OCI-LY7 (cell line): ENCODE results near the gene GNB1L. TPM values are rescaled to one million over a fixed set of nuclear protein-coding genes. Genes with fewer than 3 reads are reported as not detected.

Experiments
- BruUV-seq: library from RNA; stranded (reverse); fragments of 400-500 nt; replicated peaks from 2 replicates; lab custom pipeline; 2021; lab: Mats Ljungman, UMichigan
- CTCF ChIA-PET: fragments of 300-600 bp; sonication (Branson Sonifier 250); formaldehyde crosslinking; loops from one replicate; lab custom pipeline; 2022; ENCODE audit warnings: antibody characterized with exemption; ENCODE audit not compliant: unreplicated experiment; lab: Charles Lee
- POLR2A ChIA-PET: fragments of 300-600 bp; sonication (Branson Sonifier 250); formaldehyde crosslinking; loops from one replicate; lab custom pipeline; 2022; ENCODE audit warnings: antibody characterized with exemption; lab: Charles Lee
- DNase-seq: peaks from one replicate; pipeline ENCODE4 v3.0.0-alpha.2; 2015; ENCODE audit warnings: low spot score
- H2AFZ ChIP-seq: fragments of 200-600 bp; sonication (generic), shearing (Covaris generic); 2 replicates; pipeline ENCODE4 v1.6.1; 2014; ENCODE audit warnings: mild to moderate bottlenecking, antibody characterized with exemption, low read length, moderate library complexity
- H3K27ac ChIP-seq: fragments of 200-600 bp; sonication (generic); 2 replicates; pipeline ENCODE4 v1.5.1; 2014; ENCODE audit warnings: mixed run types, low read depth, mild to moderate bottlenecking, moderate library complexity, low read length, inconsistent platforms; ENCODE audit not compliant: poor library complexity, severe bottlenecking
- H3K36me3 ChIP-seq: fragments of 200-600 bp; sonication (generic); 2 replicates; pipeline ENCODE4 v1.6.1; 2014; ENCODE audit warnings: mild to moderate bottlenecking, antibody characterized with exemption, low read length, moderate library complexity, mixed read lengths; ENCODE audit not compliant: insufficient read depth
- H3K4me1 ChIP-seq: fragments of 200-600 bp; sonication (generic); 2 replicates; pipeline ENCODE4 v1.5.1; 2014; ENCODE audit warnings: mild to moderate bottlenecking, low read length; ENCODE audit not compliant: insufficient read depth, poor library complexity, severe bottlenecking
- H3K4me2 ChIP-seq: fragments of 200-600 bp; sonication (generic); 2 replicates; pipeline ENCODE4 v1.6.1; 2014; ENCODE audit warnings: mild to moderate bottlenecking, low read length
- H3K4me3 ChIP-seq: fragments of 200-600 bp; sonication (generic); 2 replicates; pipeline ENCODE4 v1.5.1; 2014; ENCODE audit warnings: mild to moderate bottlenecking, low read depth, low read length; ENCODE audit not compliant: poor library complexity, severe bottlenecking
- H3K79me2 ChIP-seq: fragments of 200-600 bp; sonication (generic); 2 replicates; pipeline ENCODE4 v1.6.1; 2016; ENCODE audit warnings: low read depth, mild to moderate bottlenecking, low read length, moderate library complexity, mixed read lengths; ENCODE audit not compliant: insufficient read depth
- H3K9me2 ChIP-seq: fragments of 200-600 bp; sonication (generic); 2 replicates; pipeline ENCODE4 v1.6.1; 2016; ENCODE audit warnings: mild to moderate bottlenecking, low read length, mixed read lengths; ENCODE audit not compliant: insufficient read depth
- H3K9me3 ChIP-seq: fragments of 200-600 bp; sonication (generic); 2 replicates; pipeline ENCODE4 v1.6.1; 2014; ENCODE audit warnings: mild to moderate bottlenecking, mixed run types, low read length, mixed read lengths
- H4K20me1 ChIP-seq: fragments of 200-600 bp; sonication (generic); 2 replicates; pipeline ENCODE4 v1.6.1; 2014; ENCODE audit warnings: mild to moderate bottlenecking, antibody characterized with exemption, low read length, moderate library complexity, mixed read lengths; ENCODE audit not compliant: insufficient read depth
- EZH2phosphoT487 ChIP-seq: fragments of 200-600 bp; sonication (generic); IDR thresholded peaks from 2 replicates; pipeline ENCODE4 v1.6.1; 2018; ENCODE audit warnings: low read depth, borderline replicate concordance, mild to moderate bottlenecking, mixed run types, antibody characterized with exemption, low read length, moderate library complexity, mixed read lengths
- intact Hi-C: fragments of 100-400 bp; cut with micrococcal nuclease; formaldehyde crosslinking; loops from one replicate; pipeline ENCODE4 v1.10.0; 2022; ENCODE audit not compliant: unreplicated experiment
- total RNA-seq, 2 experiments: library from RNA; depleted of rRNA in 1 of 2; stranded (reverse); fragments of >200 nt in 1 of 2; shearing (Covaris generic) in 1 of 2; gene quantifications; 2 replicates each; pipeline ENCODE4 v1.2.3, GENCODE V29; 2014 to 2022
- TF ChIP-seq, protein P1 (sequence below): fragments of 200-600 bp; sonication (generic); conservative IDR thresholded peaks from 2 replicates; pipeline ENCODE4 v1.5.1; 2014; ENCODE audit warnings: mild to moderate bottlenecking, antibody characterized with exemption, low read length, moderate library complexity, mixed read lengths

GNB1L gene
- total RNA-seq, 2 experiments from 2014 or later, result 13.1 to 26.7 TPM

- Histone ChIP-seq H3K4me3 (no peak overlapping the region), H3K79me2 (no peaks in the 10 kb centered on the region), H3K9me3 (no peaks in the 10 kb centered on the region), H2AFZ (no peak overlapping the region), H3K4me1 (peaks cover 4% of the 10 kb centered on the region), H3K4me2 (no peak overlapping the region), H3K36me3 (no peaks in the 10 kb centered on the region), H3K27ac (no peak overlapping the region), H3K9me2 (no peaks in the 10 kb centered on the region), H4K20me1 (no peaks in the 10 kb centered on the region)
- intact Hi-C loops, result no loop called here
- TF ChIP-seq, protein P1, sequence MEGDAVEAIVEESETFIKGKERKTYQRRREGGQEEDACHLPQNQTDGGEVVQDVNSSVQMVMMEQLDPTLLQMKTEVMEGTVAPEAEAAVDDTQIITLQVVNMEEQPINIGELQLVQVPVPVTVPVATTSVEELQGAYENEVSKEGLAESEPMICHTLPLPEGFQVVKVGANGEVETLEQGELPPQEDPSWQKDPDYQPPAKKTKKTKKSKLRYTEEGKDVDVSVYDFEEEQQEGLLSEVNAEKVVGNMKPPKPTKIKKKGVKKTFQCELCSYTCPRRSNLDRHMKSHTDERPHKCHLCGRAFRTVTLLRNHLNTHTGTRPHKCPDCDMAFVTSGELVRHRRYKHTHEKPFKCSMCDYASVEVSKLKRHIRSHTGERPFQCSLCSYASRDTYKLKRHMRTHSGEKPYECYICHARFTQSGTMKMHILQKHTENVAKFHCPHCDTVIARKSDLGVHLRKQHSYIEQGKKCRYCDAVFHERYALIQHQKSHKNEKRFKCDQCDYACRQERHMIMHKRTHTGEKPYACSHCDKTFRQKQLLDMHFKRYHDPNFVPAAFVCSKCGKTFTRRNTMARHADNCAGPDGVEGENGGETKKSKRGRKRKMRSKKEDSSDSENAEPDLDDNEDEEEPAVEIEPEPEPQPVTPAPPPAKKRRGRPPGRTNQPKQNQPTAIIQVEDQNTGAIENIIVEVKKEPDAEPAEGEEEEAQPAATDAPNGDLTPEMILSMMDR, result no peak
- peak; percentile 90; the same call in 1 of the 2 replicates for TF ChIP-seq EZH2phosphoT487
- ChIA-PET POLR2A (no interaction called here), CTCF (no interaction called here)
- BruUV-seq, result no TSS peak
- DNase-seq, result no peak
Measured at GRCh38 chr22:19765477-19766239, 89.0 kb downstream of the GNB1L start.

DNA sequence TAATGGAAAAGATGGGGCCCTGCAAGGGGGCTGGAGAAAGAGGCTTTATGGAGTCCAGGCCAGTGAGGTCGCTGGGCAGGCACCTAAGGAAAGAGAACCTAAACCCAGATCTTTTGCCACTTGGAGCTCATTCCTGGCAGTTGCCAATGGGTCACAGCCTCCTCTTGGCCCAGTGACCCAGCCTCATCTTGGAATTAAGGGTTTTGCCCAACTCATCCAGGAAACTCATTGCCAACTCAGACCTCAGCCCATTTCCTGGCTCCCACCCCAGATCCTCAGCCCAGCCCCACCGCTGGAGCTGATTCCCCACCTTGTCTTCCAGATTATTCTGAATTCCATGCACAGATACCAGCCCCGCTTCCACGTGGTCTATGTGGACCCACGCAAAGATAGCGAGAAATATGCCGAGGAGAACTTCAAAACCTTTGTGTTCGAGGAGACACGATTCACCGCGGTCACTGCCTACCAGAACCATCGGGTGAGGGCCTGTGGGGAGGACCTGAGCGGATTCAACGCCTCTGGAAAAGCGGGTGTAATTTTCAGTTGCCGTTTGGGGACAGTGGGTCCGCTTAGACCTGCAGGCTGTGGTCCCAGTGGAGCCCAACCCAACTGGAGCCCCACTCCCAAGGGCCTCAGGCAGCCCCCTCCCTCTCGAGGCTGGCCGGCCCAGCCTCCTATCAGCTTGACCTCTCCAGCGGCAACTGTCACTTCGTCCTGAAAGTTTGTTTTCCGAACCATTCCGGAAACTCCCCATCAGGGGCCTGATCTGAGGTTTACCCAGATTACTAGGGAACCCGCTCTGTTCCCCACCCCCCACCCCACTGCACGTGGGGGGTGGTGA, 89.8 kb downstream of the GNB1L start:
- CTCF ChIA-PET, result no interaction called here
- no peaks in the 10 kb centered on the region for H3K9me2 ChIP-seq
- no peak overlapping the region for H2AFZ ChIP-seq
- no peak for DNase-seq
- intact Hi-C loops, result no loop called here
- H3K9me3 ChIP-seq, result no peaks in the 10 kb centered on the region
- no peaks in the 10 kb centered on the region for H3K79me2 ChIP-seq
- no peak overlapping the region for H3K27ac ChIP-seq
- H3K4me1 ChIP-seq, result peaks cover 4% of the 10 kb centered on the region
- no peaks in the 10 kb centered on the region for H4K20me1 ChIP-seq
- H3K36me3 ChIP-seq, result no peaks in the 10 kb centered on the region
- no peak for TF ChIP-seq EZH2phosphoT487
- TF ChIP-seq, protein P1, result no peak
- BruUV-seq, result no TSS peak
- H3K4me2 ChIP-seq, result no peak overlapping the region
- H3K4me3 ChIP-seq, result no peak overlapping the region
- POLR2A ChIA-PET, result no interaction called here

DNA sequence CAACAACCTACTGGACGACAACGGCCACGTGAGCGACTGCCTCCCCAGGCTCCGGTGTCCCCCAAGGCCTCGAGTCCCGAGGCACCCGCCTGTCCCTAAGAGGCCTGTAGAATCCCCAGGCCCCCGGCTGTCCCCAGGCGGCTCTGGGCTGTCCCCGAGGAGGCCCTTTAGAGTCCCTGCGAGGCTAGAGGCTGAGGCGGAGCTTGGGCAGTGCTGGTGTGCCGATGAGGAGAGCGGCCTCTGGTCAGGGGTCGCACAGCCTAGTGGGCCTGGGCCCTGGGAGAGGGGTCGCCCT, 90.4 kb downstream of the GNB1L start:
- DNase-seq, result no peak
- Histone ChIP-seq H2AFZ (no peak overlapping the region), H3K4me2 (no peak overlapping the region), H3K4me1 (peaks cover 4% of the 10 kb centered on the region), H3K9me3 (no peaks in the 10 kb centered on the region), H3K27ac (no peak overlapping the region), H3K4me3 (no peak overlapping the region), H3K79me2 (no peaks in the 10 kb centered on the region), H3K9me2 (no peaks in the 10 kb centered on the region), H4K20me1 (no peaks in the 10 kb centered on the region), H3K36me3 (no peaks in the 10 kb centered on the region)
- POLR2A ChIA-PET, result no interaction called here
- TF ChIP-seq EZH2phosphoT487, result no peak
- TF ChIP-seq, protein P1, result no peak
- CTCF ChIA-PET, result no interaction called here
- intact Hi-C loops, result no loop called here
- no TSS peak for BruUV-seq
